SU-DHL-6 (cell line): Measurements from ENCODE around the gene ANKRD33.

Experiments
- EZH2phosphoT487 ChIP-seq: fragments of 200-600 bp; sonication (generic), shearing (Covaris generic); conservative IDR thresholded peaks from 2 replicates; pipeline ENCODE4 v1.6.1; 2018; ENCODE audit warnings: mild to moderate bottlenecking, antibody characterized with exemption, low read length, moderate library complexity, mixed read lengths
- TF ChIP-seq, protein P1 (sequence below): fragments of 200-600 bp; sonication (generic); IDR thresholded peaks from one replicate; pipeline ENCODE4 v1.5.1; 2017; ENCODE audit warnings: antibody characterized with exemption, mild to moderate bottlenecking, low read length, moderate library complexity; ENCODE audit not compliant: insufficient read depth, poor library complexity, severe bottlenecking

GRCh38 chr12:51860986-51861385, 26.9 kb upstream of the ANKRD33 start:
- TF ChIP-seq, protein P1, sequence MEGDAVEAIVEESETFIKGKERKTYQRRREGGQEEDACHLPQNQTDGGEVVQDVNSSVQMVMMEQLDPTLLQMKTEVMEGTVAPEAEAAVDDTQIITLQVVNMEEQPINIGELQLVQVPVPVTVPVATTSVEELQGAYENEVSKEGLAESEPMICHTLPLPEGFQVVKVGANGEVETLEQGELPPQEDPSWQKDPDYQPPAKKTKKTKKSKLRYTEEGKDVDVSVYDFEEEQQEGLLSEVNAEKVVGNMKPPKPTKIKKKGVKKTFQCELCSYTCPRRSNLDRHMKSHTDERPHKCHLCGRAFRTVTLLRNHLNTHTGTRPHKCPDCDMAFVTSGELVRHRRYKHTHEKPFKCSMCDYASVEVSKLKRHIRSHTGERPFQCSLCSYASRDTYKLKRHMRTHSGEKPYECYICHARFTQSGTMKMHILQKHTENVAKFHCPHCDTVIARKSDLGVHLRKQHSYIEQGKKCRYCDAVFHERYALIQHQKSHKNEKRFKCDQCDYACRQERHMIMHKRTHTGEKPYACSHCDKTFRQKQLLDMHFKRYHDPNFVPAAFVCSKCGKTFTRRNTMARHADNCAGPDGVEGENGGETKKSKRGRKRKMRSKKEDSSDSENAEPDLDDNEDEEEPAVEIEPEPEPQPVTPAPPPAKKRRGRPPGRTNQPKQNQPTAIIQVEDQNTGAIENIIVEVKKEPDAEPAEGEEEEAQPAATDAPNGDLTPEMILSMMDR, result no peak
- TF ChIP-seq EZH2phosphoT487, result no peak
